ENCODE results near the gene SGK2.

SGK2 gene

GRCh38 chr20:43559147-43559987 is 540 bp downstream of the SGK2 start:
- FAIRE-seq (no peak), DNase-seq (ENCODE audit: extremely low spot score, insufficient read length, low read depth) (no peak)

- no peak for DNase-seq (ENCODE audit: extremely low spot score, insufficient read length, low read depth)
- no peak for FAIRE-seq
Observed at GRCh38 chr20:43560974-43561373, 2.1 kb downstream of the SGK2 start.

- FAIRE-seq (no peak), DNase-seq (ENCODE audit: extremely low spot score, insufficient read length, low read depth) (no peak)
Observed at GRCh38 chr20:43563429-43563828, 4.6 kb downstream of the SGK2 start.

- FAIRE-seq (no peak), DNase-seq (ENCODE audit: extremely low spot score, insufficient read length, low read depth) (no peak)
Observed at GRCh38 chr20:43563991-43564390, 5.2 kb downstream of the SGK2 start.

- DNase-seq (ENCODE audit: extremely low spot score, insufficient read length, low read depth) (no peak), FAIRE-seq (no peak)
Observed at GRCh38 chr20:43564455-43564854, 5.6 kb downstream of the SGK2 start.

GRCh38 chr20:43564993-43565757 is 6.3 kb downstream of the SGK2 start:
- FAIRE-seq: no peak
- no peak for DNase-seq (ENCODE audit: extremely low spot score, insufficient read length, low read depth)

GRCh38 chr20:43565758-43566104 is 6.9 kb downstream of the SGK2 start:
- DNase-seq (ENCODE audit: extremely low spot score, insufficient read length, low read depth) (no peak), FAIRE-seq (no peak)

GRCh38 chr20:43567477-43567876 is 8.7 kb downstream of the SGK2 start:
- FAIRE-seq (no peak), DNase-seq (ENCODE audit: extremely low spot score, insufficient read length, low read depth) (no peak)

GRCh38 chr20:43568706-43569105 is 9.9 kb downstream of the SGK2 start:
- FAIRE-seq (no peak), DNase-seq (ENCODE audit: extremely low spot score, insufficient read length, low read depth) (no peak)

GRCh38 chr20:43569282-43569681 is 10.5 kb downstream of the SGK2 start:
- DNase-seq (ENCODE audit: extremely low spot score, insufficient read length, low read depth) (no peak), FAIRE-seq (no peak)

GRCh38 chr20:43570496-43570895 is 11.7 kb downstream of the SGK2 start:
- DNase-seq (ENCODE audit: extremely low spot score, insufficient read length, low read depth): no peak
- no peak for FAIRE-seq

- no peak for DNase-seq (ENCODE audit: extremely low spot score, insufficient read length, low read depth)
- no peak for FAIRE-seq
Observed at GRCh38 chr20:43571310-43571709, 12.5 kb downstream of the SGK2 start.

- no peak for DNase-seq (ENCODE audit: extremely low spot score, insufficient read length, low read depth)
- FAIRE-seq: no peak
Observed at GRCh38 chr20:43571771-43572170, 12.9 kb downstream of the SGK2 start.

- FAIRE-seq: no peak
- no peak for DNase-seq (ENCODE audit: extremely low spot score, insufficient read length, low read depth)
Observed at GRCh38 chr20:43572891-43573290, 14.1 kb downstream of the SGK2 start.

- no peak for FAIRE-seq
- DNase-seq (ENCODE audit: extremely low spot score, insufficient read length, low read depth): no peak
Observed at GRCh38 chr20:43576108-43576507, 17.3 kb downstream of the SGK2 start.

- DNase-seq (ENCODE audit: extremely low spot score, insufficient read length, low read depth) (no peak), FAIRE-seq (no peak)
Observed at GRCh38 chr20:43579861-43580793, 21.3 kb downstream of the SGK2 start.

- FAIRE-seq (no peak), DNase-seq (ENCODE audit: extremely low spot score, insufficient read length, low read depth) (no peak)
Observed at GRCh38 chr20:43583133-43583864, 24.5 kb downstream of the SGK2 start.

- DNase-seq (ENCODE audit: extremely low spot score, insufficient read length, low read depth): no peak
- FAIRE-seq: no peak
Observed at GRCh38 chr20:43583982-43584432, 25.2 kb downstream of the SGK2 start.

- no peak for DNase-seq (ENCODE audit: extremely low spot score, insufficient read length, low read depth)
- FAIRE-seq: no peak
Observed at GRCh38 chr20:43584448-43585136, 25.8 kb downstream of the SGK2 start.

Data from GM18507 (cell line).